Thymus (tissue), 11 donors: ENCODE data around the gene TFEC. TPM values are rescaled to one million over a fixed set of nuclear protein-coding genes. Genes with fewer than 3 reads are reported as not detected.

ENCODE experiments used
- DNase-seq, 9 donors: peaks; one replicate each; pipeline ENCODE4 v3.0.0-alpha.2; 2013; ENCODE audit warnings: low spot score in 9 of 9, low read depth in 6 of 9, missing footprints in 1 of 9
- H3K27ac ChIP-seq, 2 donors: one replicate each; pipeline ENCODE4 v1.5.1; 2013; ENCODE audit warnings: control low read depth in 1 of 2, low read depth in 1 of 2, low read length in 1 of 2, mild to moderate bottlenecking in 1 of 2, moderate library complexity in 1 of 2
- H3K27me3 ChIP-seq, 2 donors: one replicate each; pipeline ENCODE4 v1.5.1; 2013; ENCODE audit warnings: low read length in 1 of 2; ENCODE audit not compliant: control insufficient read depth in 2 of 2, insufficient read depth in 1 of 2
- H3K36me3 ChIP-seq, 2 donors: one replicate each; pipeline ENCODE4 v1.5.1; 2013; ENCODE audit warnings: low read length in 1 of 2, mild to moderate bottlenecking in 1 of 2, moderate library complexity in 1 of 2; ENCODE audit not compliant: control insufficient read depth in 2 of 2, insufficient read depth in 2 of 2
- H3K4me1 ChIP-seq, 2 donors: one replicate each; pipeline ENCODE4 v1.5.1; 2013; ENCODE audit warnings: low read length in 2 of 2; ENCODE audit not compliant: control insufficient read depth in 2 of 2, insufficient read depth in 2 of 2
- H3K4me3 ChIP-seq, 2 donors: one replicate each; pipeline ENCODE4 v1.5.1; 2013; ENCODE audit warnings: low read length in 2 of 2, control low read depth in 1 of 2, mild to moderate bottlenecking in 1 of 2
- H3K9me3 ChIP-seq, 2 donors: one replicate each; pipeline ENCODE4 v1.5.1; 2013; ENCODE audit warnings: low read length in 1 of 2, mild to moderate bottlenecking in 1 of 2; ENCODE audit not compliant: control insufficient read depth in 2 of 2, insufficient read depth in 1 of 2
- WGBS: extraction: QIAGEN DNeasy Blood & Tissue Kit; methylation state at CpG from one replicate; pipeline ENCODE4 v1.1.7; 2013; 5-methylcytosine and 5-hydroxymethylcytosine counted together
- polyA plus RNA-seq: library from polyadenylated mRNA; stranded (reverse); fragments of 200-250 nt; gene quantifications from one replicate; pipeline ENCODE4 v1.2.3, GENCODE V29; 2013
- total RNA-seq: library from RNA; stranded (reverse); fragments of 120-200 nt; gene quantifications from one replicate; pipeline ENCODE4 v1.2.4, GENCODE V29; 2013
- donor health status: healthy.

Gene TFEC
- total and polyA plus RNA-seq, 2 donors: 5.8 to 9.1 TPM

DNA sequence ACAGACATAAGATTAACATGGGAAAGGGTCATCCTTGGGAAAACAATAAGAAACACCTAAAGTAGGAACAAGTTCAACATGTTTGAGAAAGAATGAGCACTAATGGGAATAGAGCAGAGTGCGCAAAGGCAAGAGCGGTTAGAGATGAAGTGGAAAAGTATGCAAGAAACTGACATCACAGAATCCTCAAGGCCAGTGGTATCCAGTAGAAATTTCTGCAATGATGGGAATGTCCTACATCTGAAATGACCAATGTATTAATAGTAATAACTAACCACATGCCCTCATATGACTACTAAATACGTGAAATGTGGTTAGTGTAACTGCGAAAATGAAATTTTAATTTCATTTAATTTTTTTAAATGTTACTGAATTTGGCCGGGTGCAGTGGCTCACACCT is 54.8 kb downstream of the TFEC start:
- H3K36me3 ChIP-seq: no peaks in the 10 kb centered on the region
- 78% methylated on average over 5 of the region's 5 CpGs for WGBS
- no peak overlapping the region for H3K27ac ChIP-seq
- no peak overlapping the region for H3K4me3 ChIP-seq
- H3K4me1 ChIP-seq: no peaks in the 10 kb centered on the region
- H3K9me3 ChIP-seq: no peaks in the 10 kb centered on the region
- DNase-seq: no peak
- H3K27me3 ChIP-seq: no peaks in the 10 kb centered on the region

DNA sequence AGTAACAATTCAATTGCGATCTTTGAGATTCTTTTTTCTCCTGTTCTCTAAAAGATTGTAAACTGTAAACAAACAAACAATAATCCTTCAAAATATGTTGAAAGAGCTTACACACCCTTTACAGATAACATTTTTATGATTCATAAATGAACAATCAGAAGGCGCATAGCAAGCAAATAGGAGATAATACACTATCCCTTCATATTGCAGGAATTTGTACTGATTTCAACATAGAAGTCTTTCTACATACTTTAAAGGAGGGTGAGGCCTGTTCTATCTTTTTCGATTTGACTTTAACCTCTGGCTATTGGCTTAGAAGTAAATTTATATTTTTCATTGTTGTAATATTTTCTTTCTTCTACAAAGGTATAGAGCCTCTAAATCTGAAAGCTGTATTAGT is 57.2 kb downstream of the TFEC start:
- no peaks in the 10 kb centered on the region for H3K9me3 ChIP-seq
- no peak overlapping the region for H3K27ac ChIP-seq
- no peak for DNase-seq
- H3K27me3 ChIP-seq: no peaks in the 10 kb centered on the region
- no peak overlapping the region for H3K4me3 ChIP-seq
- H3K4me1 ChIP-seq: no peaks in the 10 kb centered on the region
- H3K36me3 ChIP-seq: no peaks in the 10 kb centered on the region
- WGBS: 96% methylated on average over 3 of the region's 3 CpGs

DNA sequence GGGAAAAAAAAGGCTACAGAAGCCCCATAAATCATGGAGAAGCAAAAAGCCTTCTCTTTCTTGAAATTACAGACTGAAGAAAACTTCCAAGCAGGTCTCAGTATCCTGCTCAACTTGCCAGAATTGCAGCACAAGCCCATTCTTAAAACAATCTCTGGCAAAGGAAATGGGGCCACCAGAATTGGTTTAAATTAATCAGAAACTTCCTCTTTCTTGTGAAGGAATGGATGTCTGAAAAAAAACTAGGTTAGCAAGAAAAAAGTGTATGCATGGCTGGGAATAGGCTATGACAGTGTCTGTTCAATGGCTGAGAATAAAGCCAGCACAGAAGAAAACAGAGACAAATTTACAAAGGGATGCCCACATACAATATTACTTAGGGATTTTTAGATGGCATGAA is 59.1 kb downstream of the TFEC start:
- no peaks in the 10 kb centered on the region for H3K9me3 ChIP-seq
- H3K4me3 ChIP-seq: no peak overlapping the region
- no peak overlapping the region for H3K27ac ChIP-seq
- DNase-seq: no peak
- H3K27me3 ChIP-seq: no peaks in the 10 kb centered on the region
- H3K36me3 ChIP-seq: no peaks in the 10 kb centered on the region
- no peaks in the 10 kb centered on the region for H3K4me1 ChIP-seq

GRCh38 chr7:115968596-115968995 is 62.0 kb downstream of the TFEC start:
- Histone ChIP-seq H3K4me1 (no peaks in the 10 kb centered on the region), H3K36me3 (no peaks in the 10 kb centered on the region), H3K4me3 (no peak overlapping the region), H3K27ac (no peak overlapping the region), H3K9me3 (no peaks in the 10 kb centered on the region), H3K27me3 (no peaks in the 10 kb centered on the region)
- 84% methylated on average over 1 of the region's 1 CpG for WGBS
- no peak for DNase-seq

- no peaks in the 10 kb centered on the region for H3K4me1 ChIP-seq
- 92% methylated on average over 1 of the region's 1 CpG for WGBS
- H3K4me3 ChIP-seq: no peak overlapping the region
- no peak for DNase-seq
- no peaks in the 10 kb centered on the region for H3K9me3 ChIP-seq
- H3K27me3 ChIP-seq: no peaks in the 10 kb centered on the region
- no peak overlapping the region for H3K27ac ChIP-seq
- no peaks in the 10 kb centered on the region for H3K36me3 ChIP-seq
Measured at GRCh38 chr7:115968171-115968570, 62.4 kb downstream of the TFEC start.

- Histone ChIP-seq H3K9me3 (no peaks in the 10 kb centered on the region), H3K36me3 (no peaks in the 10 kb centered on the region), H3K4me1 (no peaks in the 10 kb centered on the region), H3K27me3 (no peaks in the 10 kb centered on the region), H3K27ac (no peak overlapping the region), H3K4me3 (no peak overlapping the region)
- 97% methylated on average over 5 of the region's 5 CpGs for WGBS
- DNase-seq: no peak
Measured at GRCh38 chr7:115965796-115966475, 64.6 kb downstream of the TFEC start.

DNA sequence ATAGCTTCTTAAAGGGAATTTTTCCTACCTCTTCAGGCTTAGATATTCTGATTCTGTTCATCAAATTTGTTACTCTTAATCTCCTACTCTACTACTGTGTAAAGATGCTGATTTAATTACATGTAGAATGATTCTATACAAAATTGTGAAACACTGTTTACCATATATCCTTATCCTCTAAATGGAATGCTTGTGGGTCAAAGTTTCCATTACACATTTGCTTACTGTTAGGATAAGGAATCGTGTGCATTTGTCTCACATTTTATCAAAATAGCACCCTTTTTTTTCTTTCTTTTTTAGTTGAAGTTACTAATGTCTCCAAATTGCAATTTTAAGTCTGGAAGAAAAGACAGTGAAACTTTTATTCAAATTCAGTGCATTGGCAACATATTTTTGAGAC is 65.3 kb downstream of the TFEC start:
- H3K9me3 ChIP-seq: no peaks in the 10 kb centered on the region
- H3K36me3 ChIP-seq: no peaks in the 10 kb centered on the region
- no peak overlapping the region for H3K4me3 ChIP-seq
- 93% methylated on average over 1 of the region's 1 CpG for WGBS
- no peaks in the 10 kb centered on the region for H3K4me1 ChIP-seq
- H3K27me3 ChIP-seq: no peaks in the 10 kb centered on the region
- H3K27ac ChIP-seq: no peak overlapping the region
- DNase-seq: no peak

GRCh38 chr7:115964799-115965198 is 65.8 kb downstream of the TFEC start:
- Histone ChIP-seq H3K27me3 (no peaks in the 10 kb centered on the region), H3K4me3 (no peak overlapping the region), H3K36me3 (no peaks in the 10 kb centered on the region), H3K27ac (no peak overlapping the region), H3K4me1 (no peaks in the 10 kb centered on the region), H3K9me3 (no peaks in the 10 kb centered on the region)
- DNase-seq: no peak
- 95% methylated on average over 1 of the region's 1 CpG for WGBS

DNA sequence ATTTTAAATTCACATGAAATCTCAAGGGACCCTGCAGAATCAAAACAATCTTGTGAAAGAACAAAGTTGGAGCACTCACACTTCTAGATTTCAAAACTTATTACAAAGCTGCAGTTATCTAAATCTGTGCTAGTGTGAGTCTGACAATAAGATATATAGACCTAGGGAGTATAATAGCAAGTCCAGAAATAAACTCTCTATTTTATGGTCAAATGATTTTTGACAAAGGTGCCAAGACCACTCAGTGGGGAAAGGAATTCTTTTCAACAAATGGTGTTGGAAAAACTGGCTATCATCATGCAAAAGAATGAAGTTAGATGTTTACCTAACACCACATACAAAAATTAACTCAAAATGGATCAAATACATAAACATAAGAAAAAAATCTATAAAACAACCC is 68.2 kb downstream of the TFEC start:
- H3K4me3 ChIP-seq: no peak overlapping the region
- no peak overlapping the region for H3K27ac ChIP-seq
- H3K36me3 ChIP-seq: no peaks in the 10 kb centered on the region
- no peaks in the 10 kb centered on the region for H3K9me3 ChIP-seq
- H3K4me1 ChIP-seq: no peaks in the 10 kb centered on the region
- H3K27me3 ChIP-seq: no peaks in the 10 kb centered on the region
- DNase-seq: no peak
